ENCODE results near the gene CCDC152. TPM values are rescaled to one million over a fixed set of nuclear protein-coding genes. Genes with fewer than 3 reads are reported as not detected.
A peak's percentile ranks its signal among the peaks of the same experiment; 100 is the strongest.

CCDC152 gene
- total and polyA plus RNA-seq, 2 of the 13 experiments (the other 11 are each of a cell fraction or from before 2014, with no cell fraction given) = 0.20 to 0.36 TPM

DNA sequence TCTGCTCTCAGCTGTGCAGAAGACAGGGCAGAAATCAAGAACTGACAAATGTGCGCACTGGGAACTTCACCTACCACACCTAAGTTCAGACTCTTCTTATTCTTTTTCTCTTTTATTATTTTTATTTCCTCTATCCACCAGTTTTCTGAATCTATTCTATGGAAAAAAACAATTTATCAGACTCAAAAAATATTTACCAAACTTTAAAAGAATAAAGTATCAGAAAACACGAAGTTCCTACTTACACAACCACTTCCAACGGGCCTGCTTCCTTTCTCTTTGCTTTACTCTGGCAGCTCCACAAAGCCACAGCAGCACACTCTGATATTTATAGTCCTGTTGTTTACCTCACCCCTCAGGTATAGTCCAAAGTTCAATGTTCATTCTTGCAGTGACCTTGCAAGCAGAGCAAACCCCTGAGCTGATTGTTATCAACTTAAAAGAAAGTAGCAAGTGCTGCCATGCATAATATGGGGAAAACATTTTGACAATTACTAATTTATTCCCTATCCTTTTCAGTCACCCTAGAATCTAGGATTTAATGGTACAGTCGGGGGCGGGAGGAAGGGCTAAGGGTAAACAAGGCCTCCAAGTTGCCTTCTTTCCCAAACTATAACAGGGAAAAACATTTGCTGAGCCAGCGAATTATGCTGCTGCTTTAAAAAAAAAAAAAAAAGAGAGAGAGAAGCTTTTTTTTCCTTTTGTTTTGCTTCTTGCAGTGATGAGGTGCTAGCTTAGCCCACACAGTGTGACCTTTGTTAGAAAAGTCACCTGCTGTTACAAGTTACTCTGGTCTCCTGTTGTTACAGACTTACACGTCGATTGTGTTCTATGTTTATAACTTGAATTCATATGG lies 55.2 kb downstream of the CCDC152 start, which contains the start of gene SELENOP (continued):
- TF ChIP-seq, protein P1, sequence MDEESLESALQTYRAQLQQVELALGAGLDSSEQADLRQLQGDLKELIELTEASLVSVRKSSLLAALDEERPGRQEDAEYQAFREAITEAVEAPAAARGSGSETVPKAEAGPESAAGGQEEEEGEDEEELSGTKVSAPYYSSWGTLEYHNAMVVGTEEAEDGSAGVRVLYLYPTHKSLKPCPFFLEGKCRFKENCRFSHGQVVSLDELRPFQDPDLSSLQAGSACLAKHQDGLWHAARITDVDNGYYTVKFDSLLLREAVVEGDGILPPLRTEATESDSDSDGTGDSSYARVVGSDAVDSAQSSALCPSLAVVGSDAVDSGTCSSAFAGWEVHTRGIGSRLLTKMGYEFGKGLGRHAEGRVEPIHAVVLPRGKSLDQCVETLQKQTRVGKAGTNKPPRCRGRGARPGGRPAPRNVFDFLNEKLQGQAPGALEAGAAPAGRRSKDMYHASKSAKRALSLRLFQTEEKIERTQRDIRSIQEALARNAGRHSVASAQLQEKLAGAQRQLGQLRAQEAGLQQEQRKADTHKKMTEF (CRISPR knock-in tag; IDR thresholded peaks at IDR 0.05) = peak; percentile 94
- TF ChIP-seq BRCA1 (CRISPR knock-in tag; IDR thresholded peaks at IDR 0.05) (peak; percentile 72; the same call in 1 of the 2 replicates), ZKSCAN1 (IDR thresholded peaks at IDR 0.05; ENCODE audit: low read length) (peak; percentile 89), ISX (CRISPR knock-in tag; conservative IDR thresholded peaks at IDR 0.05) (no peak), RARG (CRISPR knock-in tag; IDR thresholded peaks at IDR 0.05; ENCODE audit: low read depth) (no peak), ZNF235 (CRISPR knock-in tag; IDR thresholded peaks at IDR 0.05; ENCODE audit: borderline replicate concordance) (no peak), PHB2 (IDR thresholded peaks at IDR 0.05; ENCODE audit: partially characterized antibody) (no peak), ZNF850 (CRISPR knock-in tag; conservative IDR thresholded peaks at IDR 0.05) (no peak), ZNF121 (CRISPR knock-in tag; IDR thresholded peaks at IDR 0.05) (no peak), ZNF768 (CRISPR knock-in tag; IDR thresholded peaks at IDR 0.05) (no peak), ATM (IDR thresholded peaks at IDR 0.05; ENCODE audit: borderline replicate concordance) (no peak)
- TF ChIP-seq, protein P2, sequence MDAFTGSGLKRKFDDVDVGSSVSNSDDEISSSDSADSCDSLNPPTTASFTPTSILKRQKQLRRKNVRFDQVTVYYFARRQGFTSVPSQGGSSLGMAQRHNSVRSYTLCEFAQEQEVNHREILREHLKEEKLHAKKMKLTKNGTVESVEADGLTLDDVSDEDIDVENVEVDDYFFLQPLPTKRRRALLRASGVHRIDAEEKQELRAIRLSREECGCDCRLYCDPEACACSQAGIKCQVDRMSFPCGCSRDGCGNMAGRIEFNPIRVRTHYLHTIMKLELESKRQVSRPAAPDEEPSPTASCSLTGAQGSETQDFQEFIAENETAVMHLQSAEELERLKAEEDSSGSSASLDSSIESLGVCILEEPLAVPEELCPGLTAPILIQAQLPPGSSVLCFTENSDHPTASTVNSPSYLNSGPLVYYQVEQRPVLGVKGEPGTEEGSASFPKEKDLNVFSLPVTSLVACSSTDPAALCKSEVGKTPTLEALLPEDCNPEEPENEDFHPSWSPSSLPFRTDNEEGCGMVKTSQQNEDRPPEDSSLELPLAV (CRISPR knock-in tag; conservative IDR thresholded peaks at IDR 0.05; ENCODE audit: low read depth) = no peak
- TF ChIP-seq, protein P3, sequence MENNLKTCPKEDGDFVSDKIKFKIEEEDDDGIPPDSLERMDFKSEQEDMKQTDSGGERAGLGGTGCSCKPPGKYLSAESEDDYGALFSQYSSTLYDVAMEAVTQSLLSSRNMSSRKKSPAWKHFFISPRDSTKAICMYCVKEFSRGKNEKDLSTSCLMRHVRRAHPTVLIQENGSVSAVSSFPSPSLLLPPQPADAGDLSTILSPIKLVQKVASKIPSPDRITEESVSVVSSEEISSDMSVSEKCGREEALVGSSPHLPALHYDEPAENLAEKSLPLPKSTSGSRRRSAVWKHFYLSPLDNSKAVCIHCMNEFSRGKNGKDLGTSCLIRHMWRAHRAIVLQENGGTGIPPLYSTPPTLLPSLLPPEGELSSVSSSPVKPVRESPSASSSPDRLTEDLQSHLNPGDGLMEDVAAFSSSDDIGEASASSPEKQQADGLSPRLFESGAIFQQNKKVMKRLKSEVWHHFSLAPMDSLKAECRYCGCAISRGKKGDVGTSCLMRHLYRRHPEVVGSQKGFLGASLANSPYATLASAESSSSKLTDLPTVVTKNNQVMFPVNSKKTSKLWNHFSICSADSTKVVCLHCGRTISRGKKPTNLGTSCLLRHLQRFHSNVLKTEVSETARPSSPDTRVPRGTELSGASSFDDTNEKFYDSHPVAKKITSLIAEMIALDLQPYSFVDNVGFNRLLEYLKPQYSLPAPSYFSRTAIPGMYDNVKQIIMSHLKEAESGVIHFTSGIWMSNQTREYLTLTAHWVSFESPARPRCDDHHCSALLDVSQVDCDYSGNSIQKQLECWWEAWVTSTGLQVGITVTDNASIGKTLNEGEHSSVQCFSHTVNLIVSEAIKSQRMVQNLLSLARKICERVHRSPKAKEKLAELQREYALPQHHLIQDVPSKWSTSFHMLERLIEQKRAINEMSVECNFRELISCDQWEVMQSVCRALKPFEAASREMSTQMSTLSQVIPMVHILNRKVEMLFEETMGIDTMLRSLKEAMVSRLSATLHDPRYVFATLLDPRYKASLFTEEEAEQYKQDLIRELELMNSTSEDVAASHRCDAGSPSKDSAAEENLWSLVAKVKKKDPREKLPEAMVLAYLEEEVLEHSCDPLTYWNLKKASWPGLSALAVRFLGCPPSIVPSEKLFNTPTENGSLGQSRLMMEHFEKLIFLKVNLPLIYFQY (CRISPR knock-in tag; IDR thresholded peaks at IDR 0.05; ENCODE audit: borderline replicate concordance) = 0 out of 2 replicates have a peak, but pooled peaks have one; percentile 28
- TF ChIP-seq, protein P4, sequence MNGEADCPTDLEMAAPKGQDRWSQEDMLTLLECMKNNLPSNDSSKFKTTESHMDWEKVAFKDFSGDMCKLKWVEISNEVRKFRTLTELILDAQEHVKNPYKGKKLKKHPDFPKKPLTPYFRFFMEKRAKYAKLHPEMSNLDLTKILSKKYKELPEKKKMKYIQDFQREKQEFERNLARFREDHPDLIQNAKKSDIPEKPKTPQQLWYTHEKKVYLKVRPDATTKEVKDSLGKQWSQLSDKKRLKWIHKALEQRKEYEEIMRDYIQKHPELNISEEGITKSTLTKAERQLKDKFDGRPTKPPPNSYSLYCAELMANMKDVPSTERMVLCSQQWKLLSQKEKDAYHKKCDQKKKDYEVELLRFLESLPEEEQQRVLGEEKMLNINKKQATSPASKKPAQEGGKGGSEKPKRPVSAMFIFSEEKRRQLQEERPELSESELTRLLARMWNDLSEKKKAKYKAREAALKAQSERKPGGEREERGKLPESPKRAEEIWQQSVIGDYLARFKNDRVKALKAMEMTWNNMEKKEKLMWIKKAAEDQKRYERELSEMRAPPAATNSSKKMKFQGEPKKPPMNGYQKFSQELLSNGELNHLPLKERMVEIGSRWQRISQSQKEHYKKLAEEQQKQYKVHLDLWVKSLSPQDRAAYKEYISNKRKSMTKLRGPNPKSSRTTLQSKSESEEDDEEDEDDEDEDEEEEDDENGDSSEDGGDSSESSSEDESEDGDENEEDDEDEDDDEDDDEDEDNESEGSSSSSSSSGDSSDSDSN (CRISPR knock-in tag; IDR thresholded peaks at IDR 0.05) = 0 out of 2 replicates have a peak, but pooled peaks have one; percentile 17
- TF ChIP-seq, protein P5, sequence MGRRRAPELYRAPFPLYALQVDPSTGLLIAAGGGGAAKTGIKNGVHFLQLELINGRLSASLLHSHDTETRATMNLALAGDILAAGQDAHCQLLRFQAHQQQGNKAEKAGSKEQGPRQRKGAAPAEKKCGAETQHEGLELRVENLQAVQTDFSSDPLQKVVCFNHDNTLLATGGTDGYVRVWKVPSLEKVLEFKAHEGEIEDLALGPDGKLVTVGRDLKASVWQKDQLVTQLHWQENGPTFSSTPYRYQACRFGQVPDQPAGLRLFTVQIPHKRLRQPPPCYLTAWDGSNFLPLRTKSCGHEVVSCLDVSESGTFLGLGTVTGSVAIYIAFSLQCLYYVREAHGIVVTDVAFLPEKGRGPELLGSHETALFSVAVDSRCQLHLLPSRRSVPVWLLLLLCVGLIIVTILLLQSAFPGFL (CRISPR knock-in tag; IDR thresholded peaks at IDR 0.05) = no peak
- TF ChIP-seq, protein P6, sequence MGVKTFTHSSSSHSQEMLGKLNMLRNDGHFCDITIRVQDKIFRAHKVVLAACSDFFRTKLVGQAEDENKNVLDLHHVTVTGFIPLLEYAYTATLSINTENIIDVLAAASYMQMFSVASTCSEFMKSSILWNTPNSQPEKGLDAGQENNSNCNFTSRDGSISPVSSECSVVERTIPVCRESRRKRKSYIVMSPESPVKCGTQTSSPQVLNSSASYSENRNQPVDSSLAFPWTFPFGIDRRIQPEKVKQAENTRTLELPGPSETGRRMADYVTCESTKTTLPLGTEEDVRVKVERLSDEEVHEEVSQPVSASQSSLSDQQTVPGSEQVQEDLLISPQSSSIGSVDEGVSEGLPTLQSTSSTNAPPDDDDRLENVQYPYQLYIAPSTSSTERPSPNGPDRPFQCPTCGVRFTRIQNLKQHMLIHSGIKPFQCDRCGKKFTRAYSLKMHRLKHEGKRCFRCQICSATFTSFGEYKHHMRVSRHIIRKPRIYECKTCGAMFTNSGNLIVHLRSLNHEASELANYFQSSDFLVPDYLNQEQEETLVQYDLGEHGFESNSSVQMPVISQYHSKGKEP (CRISPR knock-in tag; IDR thresholded peaks at IDR 0.05) = 0 out of 2 replicates have a peak, but pooled peaks have one; percentile 44

Data from HepG2 (cell line).